ENCODE results near the gene CNTNAP2.

Gene CNTNAP2

DNA sequence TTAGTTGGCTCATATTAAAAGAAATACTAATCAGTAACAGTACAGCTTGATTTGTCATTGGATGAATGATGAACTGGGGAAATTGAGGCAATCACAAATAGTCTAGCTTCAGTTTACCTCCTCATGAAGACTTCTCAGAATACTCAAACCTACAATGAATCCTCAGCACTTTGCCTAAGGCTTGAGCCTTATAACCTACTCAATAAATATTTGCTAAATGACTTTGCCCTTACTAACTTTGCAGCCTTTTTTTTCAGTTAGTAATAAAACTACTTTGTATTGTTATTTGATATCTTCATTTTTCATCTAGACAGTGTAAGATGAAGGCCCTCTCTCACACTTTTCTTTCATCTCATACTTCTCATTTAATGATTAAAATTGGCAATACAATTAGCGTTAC, 1311.5 kb downstream of the CNTNAP2 start:
- no peak for DNase-seq

DNA sequence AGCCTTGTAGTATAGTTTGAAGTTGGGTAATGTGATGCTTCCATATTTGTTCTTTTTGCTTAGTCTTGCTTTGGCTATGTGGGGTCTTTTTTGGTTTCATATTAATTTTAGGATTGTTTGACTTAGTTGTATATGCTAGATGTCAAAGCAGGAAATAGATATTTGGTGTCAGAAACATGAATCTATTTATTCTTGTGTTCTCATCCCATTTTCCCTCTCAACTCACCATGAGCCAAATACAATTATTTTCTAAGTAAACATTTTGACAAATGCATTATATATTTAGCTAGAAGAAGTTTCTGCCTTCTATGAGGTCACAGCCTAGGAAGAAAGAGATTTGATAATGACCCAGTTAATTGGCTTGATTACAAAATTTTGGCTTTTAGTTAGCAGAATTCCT, 1313.4 kb downstream of the CNTNAP2 start:
- DNase-seq: no peak

DNA sequence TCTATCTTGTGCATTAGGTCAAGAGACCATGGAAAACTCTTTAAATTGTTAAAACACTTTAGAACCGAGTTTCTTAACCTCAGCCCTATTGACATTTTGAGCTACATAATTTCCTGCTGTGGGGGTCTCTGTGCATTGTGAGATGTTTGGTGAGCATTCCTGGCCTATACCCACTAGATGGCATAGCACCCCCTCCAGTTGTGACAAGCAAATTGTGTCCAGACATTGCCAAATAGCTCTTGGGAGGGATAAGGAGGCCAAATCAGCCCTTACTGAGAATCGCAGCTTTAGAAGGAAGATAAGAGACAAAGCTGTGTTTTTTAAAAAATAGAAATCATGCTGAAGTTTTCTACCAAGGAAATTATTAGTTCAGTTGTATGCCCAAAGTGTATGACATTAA, 1315.5 kb downstream of the CNTNAP2 start:
- no peak for DNase-seq

DNA sequence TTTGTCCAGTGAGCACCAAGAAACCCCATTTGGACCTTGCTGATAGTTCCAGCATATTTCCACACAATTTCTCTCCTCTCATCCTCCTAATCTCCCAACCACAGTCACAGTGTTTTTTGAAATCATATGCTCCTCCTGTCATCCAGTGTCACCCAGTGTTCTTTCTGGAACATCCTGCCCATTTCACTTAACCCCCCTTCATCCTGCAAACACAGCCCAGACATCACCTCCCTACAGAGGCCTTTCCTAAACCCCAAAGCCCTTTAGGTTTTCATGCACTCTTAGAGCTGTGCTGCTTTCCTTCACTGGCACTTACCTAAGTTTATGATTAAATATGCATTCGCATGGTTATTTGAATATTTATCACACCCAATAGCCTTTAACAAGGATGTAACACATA, 1316.0 kb downstream of the CNTNAP2 start:
- DNase-seq: no peak

DNA sequence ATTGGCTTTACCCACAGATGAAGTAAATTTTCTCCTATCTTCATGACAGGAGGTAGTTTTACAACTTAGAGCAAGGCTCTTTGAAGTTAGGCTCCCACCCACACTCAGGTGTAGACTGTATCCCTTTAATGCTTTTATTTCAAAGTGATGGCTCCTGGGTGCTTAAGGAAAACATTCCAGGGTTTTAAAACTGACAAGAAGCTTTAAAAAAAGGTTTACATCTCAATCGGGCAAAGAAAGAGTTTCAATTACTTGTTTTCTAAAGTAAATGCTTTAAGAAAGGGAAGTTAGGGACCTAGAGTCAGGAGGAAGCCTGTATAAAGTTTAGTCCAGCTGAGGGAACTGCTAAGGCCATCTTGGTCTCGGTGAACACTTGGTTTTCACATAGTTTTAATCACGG, 1320.1 kb downstream of the CNTNAP2 start:
- no peak for DNase-seq

DNA sequence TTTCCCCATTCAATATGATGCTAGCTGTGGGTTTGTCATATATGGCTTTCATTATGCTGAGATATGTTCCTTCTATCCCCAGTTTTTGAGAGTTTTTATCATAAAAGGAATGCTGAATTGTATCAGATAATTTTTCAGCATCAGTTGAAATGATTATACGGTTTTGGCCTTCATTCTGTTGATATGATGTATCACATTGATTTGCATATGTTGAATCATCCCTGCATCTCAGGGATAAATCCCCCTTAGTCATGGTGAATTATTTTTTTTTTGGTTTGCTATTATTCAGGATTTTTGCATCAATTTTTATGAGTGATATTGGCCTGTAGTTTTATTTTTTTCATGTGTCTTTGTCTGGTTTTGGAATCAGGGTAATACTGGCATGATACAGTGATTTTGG, 1321.6 kb downstream of the CNTNAP2 start:
- DNase-seq: no peak

DNA sequence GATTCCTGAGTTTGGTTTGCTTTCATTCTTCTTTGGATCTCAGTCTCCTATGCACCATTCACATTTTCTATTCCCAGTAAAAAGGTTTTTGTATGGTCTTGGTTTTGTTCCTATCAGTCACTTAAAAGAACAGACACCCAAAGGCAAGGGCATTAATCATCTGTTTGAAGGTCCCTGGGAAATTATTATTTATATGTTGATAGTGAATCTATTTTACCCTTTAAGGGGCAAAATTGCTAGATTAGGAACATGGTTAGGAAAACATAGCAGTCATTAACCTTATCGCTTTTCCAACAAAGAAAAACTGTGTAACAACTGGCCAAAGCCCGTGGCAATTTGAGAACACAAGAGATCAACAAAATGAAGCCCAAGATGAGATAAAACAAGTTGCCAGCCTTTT, 1327.3 kb downstream of the CNTNAP2 start:
- no peak for DNase-seq

DNA sequence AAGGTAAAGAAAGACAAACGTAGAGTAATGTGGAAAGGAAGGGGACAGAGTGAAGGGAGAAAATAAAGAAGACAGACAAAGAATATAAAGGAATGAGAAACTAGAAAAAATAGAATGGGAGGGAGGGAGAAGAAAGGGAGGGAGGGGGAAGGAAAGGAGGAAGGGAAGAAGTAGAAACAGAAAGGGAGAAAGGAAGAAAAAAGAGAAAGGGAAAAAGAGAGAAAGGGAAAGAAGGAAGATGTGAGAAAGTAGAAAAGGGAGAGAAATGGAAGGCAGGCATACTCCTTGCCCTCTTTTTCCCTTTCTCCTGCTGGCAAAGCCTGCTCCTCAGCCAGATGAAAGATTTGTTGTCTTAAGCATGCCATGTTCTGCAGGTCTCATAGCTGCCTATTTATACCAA, 1336.2 kb downstream of the CNTNAP2 start:
- DNase-seq: no peak

DNA sequence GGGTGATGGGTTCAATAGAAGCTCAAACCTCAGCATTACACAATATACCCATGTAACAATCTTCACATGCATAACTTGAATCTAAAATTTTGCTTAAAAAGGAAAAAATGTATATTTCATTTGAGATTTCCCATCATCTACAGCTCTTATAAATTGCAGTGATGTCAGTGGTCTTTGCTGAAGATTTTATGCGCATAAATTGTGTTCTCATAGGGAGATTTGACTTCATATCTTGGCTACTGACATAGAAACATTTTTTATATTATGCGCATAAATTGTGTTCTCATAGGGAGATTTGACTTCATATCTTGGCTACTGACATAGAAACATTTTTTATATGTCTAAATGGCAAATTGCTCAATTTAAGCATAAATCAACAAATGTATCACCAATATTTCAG, 1348.6 kb downstream of the CNTNAP2 start:
- no peak for DNase-seq

DNA sequence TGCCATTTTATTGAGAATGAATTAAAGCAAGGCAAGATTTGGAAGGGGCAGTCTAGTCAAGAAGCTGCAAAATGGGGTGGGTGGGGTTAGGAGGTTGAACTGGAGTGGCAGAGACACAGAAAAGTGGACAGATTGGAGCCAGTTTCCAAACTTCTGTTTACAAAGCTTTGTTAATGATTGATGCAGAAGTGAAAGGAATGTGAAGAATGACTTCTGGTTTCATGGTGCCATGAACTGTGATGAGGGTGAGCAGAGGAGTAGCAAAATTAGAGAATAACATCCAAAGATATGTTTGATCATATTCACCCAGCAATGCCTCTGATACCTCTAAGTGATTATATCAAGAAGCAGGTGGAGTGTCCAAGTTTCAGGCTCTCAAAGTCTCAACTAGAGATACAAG, 1356.0 kb downstream of the CNTNAP2 start:
- DNase-seq: no peak

DNA sequence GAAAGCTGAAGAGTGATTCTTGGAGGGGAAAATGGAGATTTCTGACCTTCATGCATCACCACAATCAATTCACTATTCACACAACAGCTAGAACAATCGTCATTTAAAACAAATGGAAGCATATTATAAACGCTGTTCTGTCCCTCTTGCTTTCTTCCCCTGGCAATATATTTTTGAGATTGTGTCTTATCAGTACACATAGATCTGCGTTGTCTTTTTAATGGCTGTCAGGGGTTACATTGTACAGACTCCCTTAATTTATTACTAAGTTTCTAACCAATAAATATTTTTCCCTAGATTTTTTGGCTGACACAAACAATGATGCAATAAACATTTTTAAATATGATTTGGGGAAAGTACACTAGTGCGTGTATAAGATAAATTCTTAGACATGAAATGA, 1358.3 kb downstream of the CNTNAP2 start:
- DNase-seq: no peak

DNA sequence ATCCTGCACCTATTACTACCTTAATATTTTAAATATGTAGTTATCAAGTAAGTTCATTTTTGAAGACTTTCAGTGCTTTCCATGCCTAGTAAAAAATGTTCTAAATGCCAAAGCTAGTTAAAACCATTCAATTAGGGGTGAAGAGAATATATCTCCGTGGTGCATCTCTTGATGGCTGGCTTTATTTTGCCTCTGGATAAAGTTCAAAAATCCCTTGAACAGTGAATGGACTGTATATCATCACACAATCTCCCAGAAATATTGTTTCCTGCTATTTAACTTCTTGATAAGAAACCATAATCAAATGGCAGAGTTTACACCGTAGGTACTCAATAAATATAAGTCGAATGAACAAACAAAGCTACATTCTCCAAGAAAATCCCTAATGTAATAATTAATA, 1360.9 kb downstream of the CNTNAP2 start:
- DNase-seq: no peak

DNA sequence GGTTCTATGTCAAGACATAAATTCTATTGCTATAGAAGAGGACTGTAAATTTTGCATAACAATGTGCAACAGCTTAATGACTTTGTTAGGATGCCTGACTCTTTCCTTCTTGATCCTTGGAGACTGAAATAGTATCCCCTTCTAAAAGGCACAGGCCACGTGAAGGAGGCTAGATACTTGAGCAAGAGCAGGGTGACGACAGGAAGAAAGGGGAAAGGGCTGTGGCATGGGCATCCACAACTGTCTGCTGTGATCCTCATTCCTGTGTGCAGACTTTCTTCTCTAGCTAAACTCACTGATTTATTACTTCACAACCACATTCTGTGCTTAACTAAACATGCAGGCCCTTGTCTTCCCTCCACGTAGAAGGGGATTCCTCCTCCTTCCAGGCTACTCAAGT, 1362.2 kb downstream of the CNTNAP2 start:
- DNase-seq: no peak

DNA sequence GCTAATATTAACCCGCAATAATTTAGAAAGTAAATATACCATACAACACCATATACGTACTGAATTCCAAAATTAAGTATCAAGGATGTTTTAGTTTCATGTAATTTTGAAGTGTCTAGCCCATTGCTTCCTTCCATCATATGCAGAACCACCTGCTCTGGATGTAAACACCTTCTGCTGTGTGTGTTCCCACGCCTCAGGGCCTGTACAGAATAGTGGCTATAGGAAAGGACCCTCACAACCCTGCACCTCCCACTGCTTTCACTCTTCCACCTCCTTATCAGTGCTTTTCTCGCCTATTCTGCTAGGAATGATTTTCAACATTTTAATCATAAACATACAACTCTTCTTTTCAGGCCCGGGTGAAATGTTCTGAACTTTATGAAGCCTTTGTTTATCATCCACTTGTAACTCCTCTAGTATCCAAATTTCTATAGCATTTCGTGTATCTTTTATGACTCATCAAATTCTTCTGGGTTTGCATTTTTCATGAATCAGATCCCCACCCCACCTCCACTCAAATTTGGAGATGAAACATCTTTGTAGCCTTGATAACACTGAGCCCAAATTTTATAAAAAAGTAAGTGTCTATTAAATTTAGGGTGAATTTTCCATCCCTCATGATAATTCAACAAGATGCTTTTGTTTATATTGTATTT, 1367.2 kb downstream of the CNTNAP2 start:
- no peak for DNase-seq

DNA sequence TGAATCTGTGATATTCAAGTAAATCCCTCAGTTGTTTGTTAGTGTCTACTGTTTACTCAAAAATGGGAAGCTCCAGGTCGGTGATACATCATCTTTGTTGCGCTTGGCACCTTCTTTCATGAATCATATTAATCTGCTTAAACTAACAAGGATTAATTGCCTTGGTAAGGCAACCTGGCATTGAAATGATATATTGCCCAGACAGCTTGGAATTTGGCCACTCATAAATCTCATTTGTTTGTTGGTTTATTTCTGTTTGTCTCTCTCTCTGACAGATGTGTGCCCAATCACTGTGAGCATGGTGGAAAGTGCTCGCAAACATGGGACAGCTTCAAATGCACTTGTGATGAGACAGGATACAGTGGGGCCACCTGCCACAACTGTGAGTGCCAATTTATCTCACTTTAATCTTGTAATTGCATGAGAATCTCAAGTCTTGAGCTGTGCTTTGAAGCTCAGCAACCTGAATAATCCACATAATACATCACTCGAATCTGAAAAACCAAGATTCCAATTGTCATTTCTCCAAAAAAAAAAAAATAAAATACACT, 1369.1 kb downstream of the CNTNAP2 start:
- DNase-seq: no peak

DNA sequence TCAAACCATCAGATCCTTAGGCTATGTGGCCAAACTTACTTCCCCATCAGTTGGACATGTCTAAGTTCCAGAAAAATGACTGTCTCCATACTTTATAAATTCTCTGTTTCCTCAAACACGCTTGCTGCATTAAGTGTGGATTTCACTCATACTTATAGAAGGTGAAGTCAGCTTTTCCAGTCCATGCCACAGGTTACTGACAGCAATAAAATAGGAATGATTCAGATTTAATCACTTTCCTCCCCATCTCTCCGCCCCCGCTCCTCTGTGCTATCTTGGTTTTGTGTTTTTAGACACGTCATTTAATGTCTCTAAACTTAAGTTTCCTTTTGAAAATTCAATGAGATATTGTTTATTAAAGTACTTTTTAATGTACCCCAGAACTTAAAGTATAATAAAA, 1376.0 kb downstream of the CNTNAP2 start:
- DNase-seq: no peak

DNA sequence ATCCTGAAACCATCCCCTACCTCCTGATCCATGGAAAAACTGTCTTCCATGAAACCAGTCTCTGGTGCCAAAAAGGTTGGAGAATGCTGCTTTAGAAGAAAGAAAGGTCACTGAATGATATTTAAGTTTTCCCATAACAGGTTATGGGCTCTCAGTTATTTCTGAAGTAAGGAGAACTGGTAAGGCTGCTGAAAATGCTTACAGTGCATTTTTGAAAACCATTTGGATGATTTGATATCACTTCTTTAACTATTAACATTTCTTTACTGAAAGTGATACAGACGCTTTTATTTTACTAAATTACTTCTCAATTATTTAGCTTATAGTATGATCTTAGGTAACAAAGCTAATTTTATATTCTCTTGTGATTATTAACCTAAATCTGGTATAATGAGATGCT, 1379.6 kb downstream of the CNTNAP2 start:
- DNase-seq: no peak

DNA sequence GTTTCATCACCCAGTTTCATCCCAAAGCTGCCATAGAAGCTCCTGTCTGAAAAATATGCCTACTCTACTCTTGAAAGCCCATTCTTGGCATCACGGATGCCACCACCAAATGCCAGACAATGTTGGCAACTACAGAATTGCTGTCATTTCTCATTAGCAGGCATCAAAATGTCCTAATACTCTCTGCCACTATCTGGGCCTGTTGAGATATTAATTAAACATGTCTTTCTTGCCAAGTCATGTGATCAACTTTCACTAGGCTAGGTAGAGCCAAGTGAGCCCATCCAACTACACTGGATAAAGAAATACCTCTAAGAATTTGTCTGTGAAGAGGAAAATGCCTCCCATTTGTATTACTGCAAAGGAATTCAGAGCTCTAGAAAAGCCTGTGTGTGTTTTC, 1380.6 kb downstream of the CNTNAP2 start:
- no peak for DNase-seq

DNA sequence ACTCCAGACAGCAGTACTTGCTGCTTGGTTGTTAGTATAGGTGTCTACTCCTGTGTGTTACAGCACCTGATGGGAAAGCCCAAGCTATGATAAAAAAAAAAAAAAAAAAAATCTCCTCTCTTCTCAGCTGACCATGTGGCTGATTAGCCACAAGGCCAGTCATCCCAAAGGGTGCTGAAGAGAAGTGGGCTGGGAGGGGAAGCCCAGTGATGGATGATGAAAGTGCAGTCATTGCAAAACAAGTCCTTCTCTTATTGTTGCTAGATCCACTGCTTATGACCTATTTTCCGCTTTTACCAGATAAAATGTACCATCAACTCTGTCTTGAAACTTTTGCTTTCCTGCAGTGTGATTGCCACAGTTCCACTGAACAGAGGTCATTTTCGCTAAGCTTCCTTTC, 1381.5 kb downstream of the CNTNAP2 start:
- no peak for DNase-seq

DNA sequence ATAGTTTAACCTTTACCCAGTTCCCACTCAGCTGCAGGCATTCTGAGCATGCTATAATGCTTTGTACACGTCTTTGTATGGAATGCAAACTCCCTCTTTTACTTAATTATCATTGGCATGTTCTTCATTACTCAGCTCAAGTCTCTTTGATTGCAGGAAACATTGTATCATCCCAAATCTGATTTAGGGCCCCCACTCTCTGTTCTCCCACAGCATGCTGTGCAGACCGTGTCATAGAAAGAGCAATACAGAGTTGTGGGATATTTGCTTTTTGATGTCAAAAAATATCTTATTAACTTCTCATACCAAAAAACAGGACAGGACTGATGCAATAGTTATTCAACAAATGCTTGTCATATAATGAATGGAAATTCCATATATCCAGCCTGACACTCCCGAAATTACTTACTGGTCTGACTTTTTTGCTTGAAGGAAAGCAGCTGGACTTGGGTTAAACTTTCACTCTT, 1392.5 kb downstream of the CNTNAP2 start:
- DNase-seq: no peak

DNA sequence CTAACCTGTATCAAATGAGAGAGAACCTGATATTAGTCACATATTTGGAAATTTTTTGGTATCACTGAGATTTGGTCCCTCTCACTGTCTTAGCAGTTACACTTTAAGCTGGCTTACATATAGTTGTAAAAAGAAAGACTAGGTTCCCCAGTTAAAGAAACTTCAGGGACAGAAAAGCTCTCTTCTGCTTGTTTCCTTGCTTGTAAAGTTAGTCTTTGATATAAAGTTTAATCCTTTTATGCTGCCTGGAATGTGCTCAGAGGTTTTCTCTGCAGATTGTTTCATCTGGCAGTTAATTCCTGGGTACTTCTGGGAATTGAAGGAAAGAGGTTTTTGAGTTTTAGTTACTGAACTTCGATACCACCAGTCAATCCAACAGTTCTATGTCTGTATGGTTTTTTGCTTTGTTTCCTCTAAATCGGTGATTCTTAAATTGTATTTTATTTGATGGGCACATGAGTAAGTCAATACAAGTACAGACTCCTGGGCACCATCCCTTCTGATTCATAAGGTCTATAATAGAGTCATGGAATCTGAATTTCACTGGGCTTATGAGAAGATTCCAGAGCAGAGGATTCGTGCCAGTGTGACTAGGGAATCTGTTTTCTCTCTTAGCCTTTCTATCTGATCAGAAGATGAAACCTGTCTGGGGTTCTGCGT, 1393.1 kb downstream of the CNTNAP2 start:
- DNase-seq: no peak

DNA sequence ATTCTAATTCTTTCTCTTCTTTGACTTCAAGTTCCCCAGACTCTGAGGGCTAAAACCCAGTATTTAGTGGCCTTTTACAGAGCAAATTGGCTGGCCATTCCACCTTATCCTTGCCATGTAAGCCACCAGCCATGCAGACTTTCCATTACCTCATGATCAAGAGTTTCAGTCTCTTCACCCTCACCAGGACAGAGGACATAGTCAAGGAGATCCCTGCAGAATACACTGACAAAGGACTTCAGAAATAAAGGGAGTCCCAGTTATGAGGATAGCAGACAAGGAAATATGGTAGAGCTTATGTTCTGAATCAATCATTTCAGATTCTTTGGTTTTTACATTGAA, 1393.6 kb downstream of the CNTNAP2 start:
- DNase-seq: no peak

DNA sequence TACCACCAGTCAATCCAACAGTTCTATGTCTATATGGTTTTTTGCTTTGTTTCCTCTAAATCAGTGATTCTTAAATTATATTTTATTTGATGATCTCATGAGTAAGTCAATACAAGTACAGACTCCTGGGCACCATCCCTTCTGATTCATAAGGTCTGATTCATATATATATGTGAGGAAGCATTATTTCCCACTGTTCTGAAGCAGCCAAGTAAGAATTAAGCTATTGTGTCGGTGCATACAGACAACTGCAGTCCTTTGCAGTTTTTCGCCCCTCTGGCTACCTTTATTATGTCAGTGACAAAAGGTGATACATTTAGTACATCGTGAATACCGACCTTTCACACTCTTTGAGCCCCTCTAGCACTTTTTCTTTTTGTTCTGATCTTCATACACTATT, 1394.3 kb downstream of the CNTNAP2 start:
- no peak for DNase-seq

DNA sequence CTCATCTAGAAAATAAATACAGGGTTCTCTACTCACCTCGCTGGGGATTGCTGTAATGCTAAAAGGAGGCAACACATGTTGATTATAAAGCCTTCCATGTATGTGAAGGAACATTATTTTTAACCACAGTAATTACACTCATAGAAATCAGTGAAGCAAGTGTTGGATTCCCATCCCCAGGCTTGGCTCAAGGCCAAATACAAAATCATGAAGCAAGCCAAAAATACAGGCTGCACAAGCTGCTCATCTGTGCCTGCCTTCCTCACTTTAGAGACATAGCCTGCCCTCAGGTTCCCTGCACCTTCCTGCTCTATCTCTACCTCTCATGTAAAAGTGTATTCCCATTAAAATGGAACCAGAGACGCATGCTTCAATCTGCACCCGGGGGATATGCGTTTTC, 1396.8 kb downstream of the CNTNAP2 start:
- DNase-seq: peak; percentile 51

DNA sequence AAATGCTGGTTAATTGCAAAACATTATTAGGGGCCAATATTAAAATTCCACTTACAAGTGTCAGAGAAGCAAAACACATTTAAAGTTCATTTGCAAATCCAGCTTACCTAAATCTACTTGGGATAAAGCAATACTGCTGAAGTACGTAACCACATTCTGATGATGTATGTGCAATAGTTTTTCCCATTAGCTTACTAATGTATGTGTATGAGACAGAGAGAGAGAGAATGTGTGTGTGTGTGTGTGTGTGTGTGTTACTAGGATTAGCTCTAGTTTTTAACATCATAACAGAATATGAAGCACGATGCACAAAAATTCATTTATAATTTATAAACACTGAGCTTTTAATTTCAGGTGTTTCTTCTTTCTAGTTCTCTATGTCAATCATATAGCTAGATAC, 1399.8 kb downstream of the CNTNAP2 start:
- no peak for DNase-seq
